ENCODE data around the gene METTL8.

GRCh38 chr2:171469176-171469575, 35.4 kb upstream of the METTL8 start:
- TF ChIP-seq CTCF (IDR thresholded peaks at IDR 0.05) (no peak), POLR2A (IDR thresholded peaks at IDR 0.05) (no peak)
